HepG2 (cell line): ENCODE data around the gene C21orf58. TPM values are rescaled to one million over a fixed set of nuclear protein-coding genes. Genes with fewer than 3 reads are reported as not detected.

ENCODE experiments used
- BCL6 ChIP-seq: IDR thresholded peaks from 2 replicates; pipeline ENCODE4 v1.6.1; 2016; ENCODE audit warnings: missing genetic modification reagents, missing compliant biosample characterization
- FOXJ3 ChIP-seq: sonication (generic); formaldehyde crosslinking; IDR thresholded peaks from 2 replicates; pipeline ENCODE4 v1.4.0; 2020; ENCODE audit warnings: missing genetic modification reagents, mild to moderate bottlenecking, borderline replicate concordance
- HOXA7 ChIP-seq: sonication (generic); formaldehyde crosslinking; IDR thresholded peaks from 2 replicates; pipeline ENCODE4 v1.8.1; 2022; ENCODE audit warnings: mild to moderate bottlenecking, missing genetic modification reagents, moderate library complexity
- KDM1A ChIP-seq: IDR thresholded peaks from 2 replicates; pipeline ENCODE4 v1.6.1; 2016; ENCODE audit warnings: missing compliant biosample characterization
- MYNN ChIP-seq: sonication (generic); formaldehyde crosslinking; IDR thresholded peaks from 2 replicates; pipeline ENCODE4 v1.4.0; 2020; ENCODE audit warnings: mild to moderate bottlenecking, low read depth, missing genetic modification reagents
- ZFP90 ChIP-seq: sonication (generic); formaldehyde crosslinking; IDR thresholded peaks from 2 replicates; pipeline ENCODE4 v1.8.0; 2022; ENCODE audit warnings: missing genetic modification reagents, mild to moderate bottlenecking, inconsistent platforms, borderline replicate concordance
- ZMAT3 ChIP-seq: sonication (generic); formaldehyde crosslinking; conservative IDR thresholded peaks from 2 replicates; pipeline ENCODE4 v1.7.0; 2021; ENCODE audit warnings: missing genetic modification reagents
- ZNF780A ChIP-seq: sonication (generic); formaldehyde crosslinking; IDR thresholded peaks from 2 replicates; pipeline ENCODE4 v1.8.0; 2022; ENCODE audit warnings: mild to moderate bottlenecking, missing genetic modification reagents, moderate library complexity
- ZNF781 ChIP-seq: sonication (generic); formaldehyde crosslinking; IDR thresholded peaks from 2 replicates; pipeline ENCODE4 v1.5.1; 2020; ENCODE audit warnings: borderline replicate concordance, mild to moderate bottlenecking, missing genetic modification reagents; ENCODE audit errors: not compliant biosample characterization
- ZNF83 ChIP-seq: sonication (generic); formaldehyde crosslinking; IDR thresholded peaks from 2 replicates; pipeline ENCODE4 v1.4.0; 2020; ENCODE audit warnings: missing genetic modification reagents, mild to moderate bottlenecking, borderline replicate concordance
- polyA plus RNA-seq, 8 experiments: library from polyadenylated mRNA; depleted of rRNA in 3 of 8; stranded (reverse) in 7 of 8; unstranded in 1 of 8; fragments of >200 nt; fragmentation: Illumina TruSeq in 4 of 8; extraction: Trizol in 4 of 8; gene quantifications; 2 replicates each; pipeline versions ENCODE4 v1.2.1 to v1.2.3, GENCODE V29; 2011 to 2016; ENCODE audit warnings: low read depth in 4 of 8, missing spikeins in 1 of 8, mixed read lengths in 1 of 8; ENCODE audit not compliant: insufficient read depth in 1 of 8
- total RNA-seq, 5 experiments: library from RNA; depleted of rRNA; stranded (reverse); fragments of >200 nt; fragmentation: Illumina TruSeq; extraction: Trizol; gene quantifications; 2 replicates each; pipeline ENCODE4 v1.2.3, GENCODE V29; 2016; ENCODE audit warnings: low read depth in 1 of 5
- TF ChIP-seq, protein P1 (sequence below), 2 experiments: IDR thresholded peaks; 2 replicates each; pipeline ENCODE4 v1.6.1; 2011 to 2012; ENCODE audit warnings: low read length in 2 of 2, borderline replicate concordance in 1 of 2, low read depth in 1 of 2, mild to moderate bottlenecking in 1 of 2, moderate library complexity in 1 of 2
- TF ChIP-seq, protein P2 (sequence below): sonication (generic); formaldehyde crosslinking; IDR thresholded peaks from 2 replicates; pipeline ENCODE4 v1.4.0; 2020; ENCODE audit warnings: missing genetic modification reagents
- TF ChIP-seq, protein P3 (sequence below): IDR thresholded peaks from 2 replicates; pipeline ENCODE4 v1.6.1; 2016; ENCODE audit warnings: low read depth, control low read depth
- TF ChIP-seq, protein P4 (sequence below): IDR thresholded peaks from 2 replicates; pipeline ENCODE4 v1.6.1; 2016; ENCODE audit warnings: mild to moderate bottlenecking
- TF ChIP-seq, protein P5 (sequence below), 2 experiments: sonication (generic) in 1 of 2; formaldehyde crosslinking in 1 of 2; IDR thresholded peaks; 2 replicates each; pipeline versions ENCODE4 v1.4.0 to v1.6.1; 2018 to 2020; ENCODE audit warnings: missing genetic modification reagents in 2 of 2, borderline replicate concordance in 1 of 2, low read depth in 1 of 2, mild to moderate bottlenecking in 1 of 2, missing biosample characterization in 1 of 2

Gene C21orf58
- total and polyA plus RNA-seq, 2 of the 13 experiments (the other 11 are each of a cell fraction or from before 2014, with no cell fraction given), result 3.5 to 6.8 TPM

DNA sequence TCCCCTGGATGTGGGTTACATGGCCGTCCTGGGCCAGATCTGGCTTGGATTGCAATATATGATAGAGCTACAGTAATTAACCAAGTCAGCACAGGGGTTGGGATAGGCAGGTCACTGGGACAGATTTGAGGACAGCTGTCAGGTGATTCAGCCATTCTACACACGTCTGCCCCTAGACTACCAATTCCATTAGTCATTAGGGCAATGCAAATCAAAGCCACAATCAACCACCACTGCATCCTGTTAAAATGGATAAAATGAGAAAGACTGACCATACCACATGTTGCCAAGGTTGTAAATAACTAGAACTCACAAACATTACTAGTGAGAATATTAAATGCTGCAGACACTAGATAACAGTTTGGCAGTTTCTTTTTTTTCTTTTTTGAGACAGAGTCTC lies 16.0 kb downstream of the C21orf58 start (continued):
- TF ChIP-seq, protein P1, sequence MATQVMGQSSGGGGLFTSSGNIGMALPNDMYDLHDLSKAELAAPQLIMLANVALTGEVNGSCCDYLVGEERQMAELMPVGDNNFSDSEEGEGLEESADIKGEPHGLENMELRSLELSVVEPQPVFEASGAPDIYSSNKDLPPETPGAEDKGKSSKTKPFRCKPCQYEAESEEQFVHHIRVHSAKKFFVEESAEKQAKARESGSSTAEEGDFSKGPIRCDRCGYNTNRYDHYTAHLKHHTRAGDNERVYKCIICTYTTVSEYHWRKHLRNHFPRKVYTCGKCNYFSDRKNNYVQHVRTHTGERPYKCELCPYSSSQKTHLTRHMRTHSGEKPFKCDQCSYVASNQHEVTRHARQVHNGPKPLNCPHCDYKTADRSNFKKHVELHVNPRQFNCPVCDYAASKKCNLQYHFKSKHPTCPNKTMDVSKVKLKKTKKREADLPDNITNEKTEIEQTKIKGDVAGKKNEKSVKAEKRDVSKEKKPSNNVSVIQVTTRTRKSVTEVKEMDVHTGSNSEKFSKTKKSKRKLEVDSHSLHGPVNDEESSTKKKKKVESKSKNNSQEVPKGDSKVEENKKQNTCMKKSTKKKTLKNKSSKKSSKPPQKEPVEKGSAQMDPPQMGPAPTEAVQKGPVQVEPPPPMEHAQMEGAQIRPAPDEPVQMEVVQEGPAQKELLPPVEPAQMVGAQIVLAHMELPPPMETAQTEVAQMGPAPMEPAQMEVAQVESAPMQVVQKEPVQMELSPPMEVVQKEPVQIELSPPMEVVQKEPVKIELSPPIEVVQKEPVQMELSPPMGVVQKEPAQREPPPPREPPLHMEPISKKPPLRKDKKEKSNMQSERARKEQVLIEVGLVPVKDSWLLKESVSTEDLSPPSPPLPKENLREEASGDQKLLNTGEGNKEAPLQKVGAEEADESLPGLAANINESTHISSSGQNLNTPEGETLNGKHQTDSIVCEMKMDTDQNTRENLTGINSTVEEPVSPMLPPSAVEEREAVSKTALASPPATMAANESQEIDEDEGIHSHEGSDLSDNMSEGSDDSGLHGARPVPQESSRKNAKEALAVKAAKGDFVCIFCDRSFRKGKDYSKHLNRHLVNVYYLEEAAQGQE (IDR thresholded peaks at IDR 0.05; ENCODE audit: borderline replicate concordance in 1 of 2, low read depth in 1 of 2, low read length in 2 of 2), result no peak
- TF ChIP-seq ZNF780A, result no peak
- TF ChIP-seq MYNN, result no peak
- TF ChIP-seq KDM1A, result no peak
- no peak for TF ChIP-seq ZNF83
- TF ChIP-seq ZFP90 (CRISPR knock-in tag), result no peak
- no peak for TF ChIP-seq ZMAT3 (CRISPR knock-in tag)
- no peak for TF ChIP-seq FOXJ3
- TF ChIP-seq, protein P2, sequence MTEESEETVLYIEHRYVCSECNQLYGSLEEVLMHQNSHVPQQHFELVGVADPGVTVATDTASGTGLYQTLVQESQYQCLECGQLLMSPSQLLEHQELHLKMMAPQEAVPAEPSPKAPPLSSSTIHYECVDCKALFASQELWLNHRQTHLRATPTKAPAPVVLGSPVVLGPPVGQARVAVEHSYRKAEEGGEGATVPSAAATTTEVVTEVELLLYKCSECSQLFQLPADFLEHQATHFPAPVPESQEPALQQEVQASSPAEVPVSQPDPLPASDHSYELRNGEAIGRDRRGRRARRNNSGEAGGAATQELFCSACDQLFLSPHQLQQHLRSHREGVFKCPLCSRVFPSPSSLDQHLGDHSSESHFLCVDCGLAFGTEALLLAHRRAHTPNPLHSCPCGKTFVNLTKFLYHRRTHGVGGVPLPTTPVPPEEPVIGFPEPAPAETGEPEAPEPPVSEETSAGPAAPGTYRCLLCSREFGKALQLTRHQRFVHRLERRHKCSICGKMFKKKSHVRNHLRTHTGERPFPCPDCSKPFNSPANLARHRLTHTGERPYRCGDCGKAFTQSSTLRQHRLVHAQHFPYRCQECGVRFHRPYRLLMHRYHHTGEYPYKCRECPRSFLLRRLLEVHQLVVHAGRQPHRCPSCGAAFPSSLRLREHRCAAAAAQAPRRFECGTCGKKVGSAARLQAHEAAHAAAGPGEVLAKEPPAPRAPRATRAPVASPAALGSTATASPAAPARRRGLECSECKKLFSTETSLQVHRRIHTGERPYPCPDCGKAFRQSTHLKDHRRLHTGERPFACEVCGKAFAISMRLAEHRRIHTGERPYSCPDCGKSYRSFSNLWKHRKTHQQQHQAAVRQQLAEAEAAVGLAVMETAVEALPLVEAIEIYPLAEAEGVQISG (CRISPR knock-in tag), result no peak
- TF ChIP-seq, protein P3, sequence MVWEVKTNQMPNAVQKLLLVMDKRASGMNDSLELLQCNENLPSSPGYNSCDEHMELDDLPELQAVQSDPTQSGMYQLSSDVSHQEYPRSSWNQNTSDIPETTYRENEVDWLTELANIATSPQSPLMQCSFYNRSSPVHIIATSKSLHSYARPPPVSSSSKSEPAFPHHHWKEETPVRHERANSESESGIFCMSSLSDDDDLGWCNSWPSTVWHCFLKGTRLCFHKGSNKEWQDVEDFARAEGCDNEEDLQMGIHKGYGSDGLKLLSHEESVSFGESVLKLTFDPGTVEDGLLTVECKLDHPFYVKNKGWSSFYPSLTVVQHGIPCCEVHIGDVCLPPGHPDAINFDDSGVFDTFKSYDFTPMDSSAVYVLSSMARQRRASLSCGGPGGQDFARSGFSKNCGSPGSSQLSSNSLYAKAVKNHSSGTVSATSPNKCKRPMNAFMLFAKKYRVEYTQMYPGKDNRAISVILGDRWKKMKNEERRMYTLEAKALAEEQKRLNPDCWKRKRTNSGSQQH (CRISPR knock-in tag), result no peak
- no peak for TF ChIP-seq HOXA7
- TF ChIP-seq, protein P4, sequence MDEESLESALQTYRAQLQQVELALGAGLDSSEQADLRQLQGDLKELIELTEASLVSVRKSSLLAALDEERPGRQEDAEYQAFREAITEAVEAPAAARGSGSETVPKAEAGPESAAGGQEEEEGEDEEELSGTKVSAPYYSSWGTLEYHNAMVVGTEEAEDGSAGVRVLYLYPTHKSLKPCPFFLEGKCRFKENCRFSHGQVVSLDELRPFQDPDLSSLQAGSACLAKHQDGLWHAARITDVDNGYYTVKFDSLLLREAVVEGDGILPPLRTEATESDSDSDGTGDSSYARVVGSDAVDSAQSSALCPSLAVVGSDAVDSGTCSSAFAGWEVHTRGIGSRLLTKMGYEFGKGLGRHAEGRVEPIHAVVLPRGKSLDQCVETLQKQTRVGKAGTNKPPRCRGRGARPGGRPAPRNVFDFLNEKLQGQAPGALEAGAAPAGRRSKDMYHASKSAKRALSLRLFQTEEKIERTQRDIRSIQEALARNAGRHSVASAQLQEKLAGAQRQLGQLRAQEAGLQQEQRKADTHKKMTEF (CRISPR knock-in tag), result no peak
- TF ChIP-seq, protein P5, sequence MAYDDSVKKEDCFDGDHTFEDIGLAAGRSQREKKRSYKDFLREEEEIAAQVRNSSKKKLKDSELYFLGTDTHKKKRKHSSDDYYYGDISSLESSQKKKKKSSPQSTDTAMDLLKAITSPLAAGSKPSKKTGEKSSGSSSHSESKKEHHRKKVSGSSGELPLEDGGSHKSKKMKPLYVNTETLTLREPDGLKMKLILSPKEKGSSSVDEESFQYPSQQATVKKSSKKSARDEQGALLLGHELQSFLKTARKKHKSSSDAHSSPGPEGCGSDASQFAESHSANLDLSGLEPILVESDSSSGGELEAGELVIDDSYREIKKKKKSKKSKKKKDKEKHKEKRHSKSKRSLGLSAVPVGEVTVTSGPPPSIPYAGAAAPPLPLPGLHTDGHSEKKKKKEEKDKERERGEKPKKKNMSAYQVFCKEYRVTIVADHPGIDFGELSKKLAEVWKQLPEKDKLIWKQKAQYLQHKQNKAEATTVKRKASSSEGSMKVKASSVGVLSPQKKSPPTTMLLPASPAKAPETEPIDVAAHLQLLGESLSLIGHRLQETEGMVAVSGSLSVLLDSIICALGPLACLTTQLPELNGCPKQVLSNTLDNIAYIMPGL (CRISPR knock-in tag; IDR thresholded peaks at IDR 0.05; ENCODE audit: borderline replicate concordance in 1 of 2, low read depth in 1 of 2), result no peak
- no peak for TF ChIP-seq BCL6 (CRISPR knock-in tag)
- TF ChIP-seq ZNF781 (CRISPR knock-in tag), result no peak
